HCT116 (cell line): ENCODE results near the gene DHX34.

ENCODE experiments used
- ATF3 ChIP-seq: IDR thresholded peaks from 2 replicates; pipeline ENCODE4 v1.6.1; 2012
- CTCF ChIP-seq, 3 experiments: fragments of 200-600 bp in 1 of 3; sonication (generic) in 1 of 3; IDR thresholded peaks in 2 of 3; conservative IDR thresholded peaks in 1 of 3; 2 replicates each; pipeline ENCODE4 v1.5.1; 2012 to 2017; ENCODE audit warnings: low read depth in 2 of 3, low read length in 2 of 3, antibody characterized with exemption in 1 of 3, borderline replicate concordance in 1 of 3, control low read depth in 1 of 3, mild to moderate bottlenecking in 1 of 3, mixed read lengths in 1 of 3, mixed run types in 1 of 3, moderate library complexity in 1 of 3; ENCODE audit not compliant: insufficient read depth in 1 of 3
- EZH2 ChIP-seq: fragments of 200-600 bp; sonication (generic); IDR thresholded peaks from 2 replicates; pipeline ENCODE4 v1.6.1; 2017; ENCODE audit warnings: antibody characterized with exemption, mixed run types
- POLR2A ChIP-seq: IDR thresholded peaks from 2 replicates; pipeline ENCODE4 v1.7.0; 2011; ENCODE audit warnings: borderline replicate concordance; ENCODE audit not compliant: insufficient read depth, insufficient read length; ENCODE audit errors: extremely low read depth
- POLR2AphosphoS5 ChIP-seq: IDR thresholded peaks from 2 replicates; pipeline ENCODE4 v1.6.1; 2011; ENCODE audit warnings: mild to moderate bottlenecking, low read depth, low read length, moderate library complexity
- RAD21 ChIP-seq: IDR thresholded peaks from 2 replicates; pipeline ENCODE4 v1.6.1; 2012; ENCODE audit warnings: low read depth, mild to moderate bottlenecking
- REST ChIP-seq: IDR thresholded peaks from 2 replicates; pipeline ENCODE4 v1.6.1; 2012; ENCODE audit warnings: low read depth
- YY1 ChIP-seq: IDR thresholded peaks from 2 replicates; pipeline ENCODE4 v1.6.1; 2011; ENCODE audit warnings: low read length, low read depth, moderate library complexity, mild to moderate bottlenecking; ENCODE audit not compliant: insufficient replicate concordance; ENCODE audit errors: extremely low read depth
- ZNF274 ChIP-seq: fragments of 200-500 bp; sonication (Bioruptor generic); IDR thresholded peaks from 2 replicates; pipeline ENCODE4 v1.6.1; 2014; ENCODE audit warnings: mild to moderate bottlenecking, low read depth, low read length, inconsistent platforms

- TF ChIP-seq POLR2A (no peak), CTCF (IDR thresholded peaks at IDR 0.05 in 2 of 3, conservative IDR thresholded peaks at IDR 0.05 in 1 of 3; ENCODE audit: borderline replicate concordance in 1 of 3, insufficient read depth in 1 of 3, low read depth in 2 of 3, low read length in 2 of 3) (no peak), RAD21 (no peak), POLR2AphosphoS5 (no peak), ATF3 (no peak), ZNF274 (no peak), EZH2 (no peak), YY1 (no peak), REST (no peak)
Observed at GRCh38 chr19:47405197-47405550, 56.1 kb downstream of the DHX34 start.
